Prostate gland (tissue), 2 donors: ENCODE results near the gene TOMM7.

Experiments used
- POLR2AphosphoS5 ChIP-seq: sonication (generic); formaldehyde crosslinking; IDR thresholded peaks from one replicate; pipeline ENCODE4 v1.6.1; 2017; ENCODE audit warnings: antibody characterized with exemption
- TF ChIP-seq, protein P1 (sequence below), 4 experiments: fragments of 200-600 bp in 2 of 4; fragments of 450-650 bp in 2 of 4; sonication (generic) in 2 of 4; IDR thresholded peaks; 1 replicate in 3 of 4; 2 replicates in 1 of 4; pipeline ENCODE4 v1.5.1; 2016 to 2019; ENCODE audit warnings: antibody characterized with exemption in 4 of 4, mild to moderate bottlenecking in 2 of 4, moderate library complexity in 2 of 4

DNA sequence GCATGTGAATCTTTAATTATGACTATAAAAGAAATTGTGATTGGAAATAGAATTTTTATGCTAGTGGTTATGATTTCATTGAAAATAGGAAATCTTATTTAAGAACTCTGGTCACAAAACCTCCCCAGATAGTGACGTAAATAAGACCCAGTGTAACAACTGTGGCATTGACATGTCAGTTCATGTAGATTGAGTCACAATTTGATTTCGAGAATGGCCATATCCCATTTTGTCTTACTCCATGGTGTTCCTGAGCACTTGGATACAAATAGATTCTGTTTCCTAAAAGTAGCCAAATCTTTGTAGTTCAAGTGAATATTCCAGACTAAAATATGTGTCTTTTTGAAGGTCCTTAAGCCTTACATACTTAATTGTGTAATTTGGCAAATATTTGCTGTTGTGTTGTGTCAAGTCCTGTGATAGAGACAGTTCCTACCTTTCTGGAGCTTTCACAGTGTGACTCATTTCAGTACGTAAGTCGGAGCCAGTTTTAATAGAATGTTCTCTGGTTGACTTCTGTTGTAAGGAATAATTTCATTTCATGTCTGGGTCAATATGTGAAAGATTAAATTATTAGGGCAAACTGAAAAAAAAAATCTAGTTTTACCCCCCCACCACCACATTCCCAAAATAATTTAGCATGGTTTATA lies 37.1 kb upstream of the TOMM7 start:
- TF ChIP-seq, protein P1, sequence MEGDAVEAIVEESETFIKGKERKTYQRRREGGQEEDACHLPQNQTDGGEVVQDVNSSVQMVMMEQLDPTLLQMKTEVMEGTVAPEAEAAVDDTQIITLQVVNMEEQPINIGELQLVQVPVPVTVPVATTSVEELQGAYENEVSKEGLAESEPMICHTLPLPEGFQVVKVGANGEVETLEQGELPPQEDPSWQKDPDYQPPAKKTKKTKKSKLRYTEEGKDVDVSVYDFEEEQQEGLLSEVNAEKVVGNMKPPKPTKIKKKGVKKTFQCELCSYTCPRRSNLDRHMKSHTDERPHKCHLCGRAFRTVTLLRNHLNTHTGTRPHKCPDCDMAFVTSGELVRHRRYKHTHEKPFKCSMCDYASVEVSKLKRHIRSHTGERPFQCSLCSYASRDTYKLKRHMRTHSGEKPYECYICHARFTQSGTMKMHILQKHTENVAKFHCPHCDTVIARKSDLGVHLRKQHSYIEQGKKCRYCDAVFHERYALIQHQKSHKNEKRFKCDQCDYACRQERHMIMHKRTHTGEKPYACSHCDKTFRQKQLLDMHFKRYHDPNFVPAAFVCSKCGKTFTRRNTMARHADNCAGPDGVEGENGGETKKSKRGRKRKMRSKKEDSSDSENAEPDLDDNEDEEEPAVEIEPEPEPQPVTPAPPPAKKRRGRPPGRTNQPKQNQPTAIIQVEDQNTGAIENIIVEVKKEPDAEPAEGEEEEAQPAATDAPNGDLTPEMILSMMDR (IDR thresholded peaks at IDR 0.05): no peak
- no peak for TF ChIP-seq POLR2AphosphoS5
